ENCODE data around the gene BLTP3B.

GRCh38 chr12:100189636-100190394, 47.1 kb upstream of the BLTP3B start:
- TF ChIP-seq GATA2 (IDR thresholded peaks at IDR 0.05; ENCODE audit: low read depth, low read length) (no peak), GATA3 (IDR thresholded peaks at IDR 0.05; ENCODE audit: low read depth, low read length) (no peak)
